Gastroesophageal sphincter (tissue), 3 donors: ENCODE results near the gene CFAP157.

ENCODE experiments used
- EP300 ChIP-seq: sonication (generic); formaldehyde crosslinking; IDR thresholded peaks from one replicate; pipeline ENCODE4 v1.6.1; 2017; ENCODE audit warnings: antibody characterized with exemption, mild to moderate bottlenecking
- POLR2A ChIP-seq, 2 donors: fragments of 450-650 bp; IDR thresholded peaks; one replicate each; pipeline ENCODE4 v1.6.1; 2017; ENCODE audit warnings: antibody characterized with exemption in 2 of 2, mild to moderate bottlenecking in 2 of 2, moderate library complexity in 1 of 2
- POLR2AphosphoS5 ChIP-seq: sonication (generic); formaldehyde crosslinking; IDR thresholded peaks from one replicate; pipeline ENCODE4 v1.6.1; 2017; ENCODE audit warnings: antibody characterized with exemption
- TF ChIP-seq, protein P1 (sequence below), 4 experiments: fragments of 200-600 bp in 2 of 4; fragments of 450-650 bp in 2 of 4; sonication (generic) in 1 of 4; IDR thresholded peaks; one replicate each; pipeline ENCODE4 v1.5.1; 2017 to 2019; ENCODE audit warnings: antibody characterized with exemption in 4 of 4, mild to moderate bottlenecking in 2 of 4, moderate library complexity in 2 of 4

- TF ChIP-seq POLR2AphosphoS5 = no peak
- TF ChIP-seq, protein P1, sequence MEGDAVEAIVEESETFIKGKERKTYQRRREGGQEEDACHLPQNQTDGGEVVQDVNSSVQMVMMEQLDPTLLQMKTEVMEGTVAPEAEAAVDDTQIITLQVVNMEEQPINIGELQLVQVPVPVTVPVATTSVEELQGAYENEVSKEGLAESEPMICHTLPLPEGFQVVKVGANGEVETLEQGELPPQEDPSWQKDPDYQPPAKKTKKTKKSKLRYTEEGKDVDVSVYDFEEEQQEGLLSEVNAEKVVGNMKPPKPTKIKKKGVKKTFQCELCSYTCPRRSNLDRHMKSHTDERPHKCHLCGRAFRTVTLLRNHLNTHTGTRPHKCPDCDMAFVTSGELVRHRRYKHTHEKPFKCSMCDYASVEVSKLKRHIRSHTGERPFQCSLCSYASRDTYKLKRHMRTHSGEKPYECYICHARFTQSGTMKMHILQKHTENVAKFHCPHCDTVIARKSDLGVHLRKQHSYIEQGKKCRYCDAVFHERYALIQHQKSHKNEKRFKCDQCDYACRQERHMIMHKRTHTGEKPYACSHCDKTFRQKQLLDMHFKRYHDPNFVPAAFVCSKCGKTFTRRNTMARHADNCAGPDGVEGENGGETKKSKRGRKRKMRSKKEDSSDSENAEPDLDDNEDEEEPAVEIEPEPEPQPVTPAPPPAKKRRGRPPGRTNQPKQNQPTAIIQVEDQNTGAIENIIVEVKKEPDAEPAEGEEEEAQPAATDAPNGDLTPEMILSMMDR (IDR thresholded peaks at IDR 0.05) = no peak
- TF ChIP-seq EP300 = no peak
- no peak for TF ChIP-seq POLR2A (IDR thresholded peaks at IDR 0.05)
These were observed 42.5 kb downstream of the CFAP157 start for GRCh38 chr9:127749090-127749787.
